Neuronal stem cell (in vitro differentiated cells): Measurements from ENCODE around the gene CTNNBIP1.
A peak's percentile ranks its signal among the peaks of the same experiment; 100 is the strongest.
"Not testable (repeated sequence)": the region's sequence is repeated elsewhere in the genome, so short reads cannot be mapped to it uniquely, and the experiment has no call there.

Experiments used
- DNase-seq: peaks from one replicate; pipeline ENCODE4 v3.0.0-alpha.2; 2013; ENCODE audit warnings: low spot score
- H2AFZ ChIP-seq: one replicate; pipeline ENCODE4 v1.6.1; 2013; ENCODE audit warnings: mild to moderate bottlenecking, low read length, inconsistent platforms
- H2AK5ac ChIP-seq: 2 replicates; pipeline ENCODE4 v1.6.1; 2013; ENCODE audit warnings: low read depth, mild to moderate bottlenecking, inconsistent platforms, low read length, moderate library complexity, mixed read lengths
- H2BK120ac ChIP-seq: 2 replicates; pipeline ENCODE4 v1.6.1; 2013; ENCODE audit warnings: low read depth, mild to moderate bottlenecking, inconsistent platforms, low read length, moderate library complexity, mixed read lengths
- H2BK12ac ChIP-seq: one replicate; pipeline ENCODE4 v1.6.1; 2013; ENCODE audit warnings: low read length, inconsistent platforms
- H2BK15ac ChIP-seq: 2 replicates; pipeline ENCODE4 v1.6.1; 2013; ENCODE audit warnings: mild to moderate bottlenecking, low read length, inconsistent platforms, mixed read lengths
- H2BK5ac ChIP-seq: one replicate; pipeline ENCODE4 v1.6.1; 2013; ENCODE audit warnings: inconsistent platforms, mild to moderate bottlenecking, low read length, moderate library complexity
- H3K14ac ChIP-seq: one replicate; pipeline ENCODE4 v1.6.1; 2013; ENCODE audit warnings: low read length, inconsistent platforms
- H3K18ac ChIP-seq: 2 replicates; pipeline ENCODE4 v1.6.1; 2013; ENCODE audit warnings: low read length, inconsistent platforms
- H3K23ac ChIP-seq: 2 replicates; pipeline ENCODE4 v1.6.1; 2013; ENCODE audit warnings: low read depth, mild to moderate bottlenecking, mixed read lengths, low read length, inconsistent platforms; ENCODE audit not compliant: poor library complexity
- H3K27ac ChIP-seq: replicated peaks from 3 replicates; pipeline ENCODE4 v1.5.1; 2013; ENCODE audit warnings: low read length, inconsistent platforms
- H3K27me3 ChIP-seq, 3 experiments: 2 replicates each; pipeline ENCODE4 v1.6.1; 2013; ENCODE audit warnings: low read length in 3 of 3, mild to moderate bottlenecking in 2 of 3, inconsistent platforms in 1 of 3, low read depth in 1 of 3, mixed read lengths in 1 of 3, moderate library complexity in 1 of 3; ENCODE audit not compliant: control insufficient read depth in 3 of 3, insufficient read depth in 3 of 3
- H3K36me3 ChIP-seq, 2 donors: replicated peaks in 1 of 2; 2 replicates each; pipeline ENCODE4 v1.6.1; 2013; ENCODE audit warnings: low read length in 2 of 2; ENCODE audit not compliant: control insufficient read depth in 2 of 2, insufficient read depth in 2 of 2
- H3K4ac ChIP-seq: 2 replicates; pipeline ENCODE4 v1.6.1; 2013; ENCODE audit warnings: inconsistent platforms, mild to moderate bottlenecking, low read length, moderate library complexity
- H3K4me1 ChIP-seq, 2 donors: 1 replicate in 1 of 2; 2 replicates in 1 of 2; pipeline ENCODE4 v1.6.1; 2013; ENCODE audit warnings: low read length in 2 of 2, low read depth in 1 of 2; ENCODE audit not compliant: control insufficient read depth in 2 of 2, insufficient read depth in 1 of 2
- H3K4me2 ChIP-seq: one replicate; pipeline ENCODE4 v1.6.1; 2013; ENCODE audit warnings: mild to moderate bottlenecking, low read length, inconsistent platforms; ENCODE audit not compliant: insufficient read depth, poor library complexity, severe bottlenecking
- H3K4me3 ChIP-seq, 2 donors: 2 replicates each; pipeline ENCODE4 v1.5.1; 2013; ENCODE audit warnings: low read length in 2 of 2, mild to moderate bottlenecking in 2 of 2, inconsistent platforms in 1 of 2, moderate library complexity in 1 of 2
- H3K79me1 ChIP-seq: one replicate; pipeline ENCODE4 v1.6.1; 2013; ENCODE audit warnings: low read depth, mild to moderate bottlenecking, inconsistent platforms, low read length, moderate library complexity
- H3K9ac ChIP-seq: one replicate; pipeline ENCODE4 v1.6.1; 2013; ENCODE audit warnings: mild to moderate bottlenecking, low read depth, low read length, inconsistent platforms; ENCODE audit not compliant: poor library complexity
- H3K9me3 ChIP-seq, 2 donors: replicated peaks in 1 of 2; 2 replicates each; pipeline versions ENCODE3 to v1.6.1; 2013; ENCODE audit warnings: low read length in 2 of 2, mild to moderate bottlenecking in 2 of 2, inconsistent platforms in 1 of 2, low read depth in 1 of 2, mixed read lengths in 1 of 2, moderate library complexity in 1 of 2; ENCODE audit not compliant: control insufficient read depth in 2 of 2, insufficient read depth in 1 of 2
- H4K8ac ChIP-seq: one replicate; pipeline ENCODE4 v1.6.1; 2013; ENCODE audit warnings: low read depth, mild to moderate bottlenecking, inconsistent platforms, low read length, moderate library complexity
- H4K91ac ChIP-seq: one replicate; pipeline ENCODE4 v1.6.1; 2013; ENCODE audit warnings: low read length, low read depth, mild to moderate bottlenecking, inconsistent platforms; ENCODE audit not compliant: poor library complexity
- WGBS, 2 donors: extraction: QIAGEN DNeasy Blood & Tissue Kit; methylation state at CpG; one replicate each; pipeline ENCODE4 v1.1.7; 2013; ENCODE audit warnings: missing lambda C conversion rate in 2 of 2, mixed read lengths in 1 of 2; ENCODE audit not compliant: insufficient read length in 2 of 2, insufficient replicate concordance in 1 of 2; ENCODE audit errors: extremely low coverage in 2 of 2; 5-methylcytosine and 5-hydroxymethylcytosine counted together

CTNNBIP1 gene

DNA sequence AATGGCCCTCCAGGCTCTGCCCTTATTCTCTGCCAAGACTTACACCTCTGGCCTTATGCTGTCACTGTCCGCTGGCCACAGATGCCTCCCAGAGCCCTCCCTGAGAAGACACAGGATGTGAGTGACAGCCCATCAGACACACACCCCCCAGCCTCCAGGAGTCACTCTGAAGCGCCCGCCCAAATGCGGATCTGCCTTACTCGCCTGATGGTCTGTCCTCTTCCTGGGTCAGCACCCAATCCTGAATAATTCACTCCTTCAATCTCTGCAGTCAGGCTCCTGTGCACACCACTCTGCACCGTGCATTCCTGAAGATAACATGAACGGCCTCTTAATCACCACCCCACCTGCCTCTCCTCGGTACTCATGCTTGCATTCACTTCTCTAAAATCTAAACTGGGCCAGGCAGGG, 101.0 kb downstream of the CTNNBIP1 start:
- DNase-seq = no peak
- peak overlapping the region; percentile 31 for H4K8ac ChIP-seq

DNA sequence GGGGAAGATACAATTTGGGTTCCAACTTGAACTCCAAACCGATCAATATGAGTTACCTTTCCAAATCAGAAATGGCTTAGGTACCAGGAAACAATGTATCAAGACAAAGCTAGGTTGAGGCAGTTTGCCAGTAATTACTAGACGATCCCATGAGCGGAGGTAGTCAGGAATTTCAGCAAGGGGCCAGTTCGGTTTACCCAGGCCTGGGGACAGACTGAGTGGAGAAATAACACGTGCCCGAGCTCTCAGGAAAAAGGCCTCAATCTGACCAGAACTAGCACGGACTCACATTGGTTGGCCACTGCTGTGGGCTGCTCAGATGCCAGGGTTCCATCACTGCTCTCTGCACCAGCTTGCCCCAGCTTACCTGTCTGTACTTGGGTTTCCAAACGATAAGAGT, 101.6 kb downstream of the CTNNBIP1 start:
- no peak overlapping the region for H3K27ac ChIP-seq
- no peak overlapping the region for H3K4me3 ChIP-seq

More for the DNA sequence above, 101.0 kb downstream of the CTNNBIP1 start:
- H3K36me3 ChIP-seq = peaks cover 0 to 9% of the 10 kb centered on the region in 2 donors
- no peaks in the 10 kb centered on the region for H3K9me3 ChIP-seq
- H2AFZ ChIP-seq = no peak overlapping the region
- no peak overlapping the region for H3K23ac ChIP-seq
- H3K27ac ChIP-seq = no peak overlapping the region
- H2BK15ac ChIP-seq = no peak overlapping the region
- H3K4me2 ChIP-seq = no peak overlapping the region
- H2BK12ac ChIP-seq = no peak overlapping the region
- H3K27me3 ChIP-seq = no peaks in the 10 kb centered on the region
- no peak overlapping the region for H3K9ac ChIP-seq
- H3K18ac ChIP-seq = no peak overlapping the region
- H2BK5ac ChIP-seq = no peak overlapping the region
- no peak overlapping the region for H4K91ac ChIP-seq
- H3K4me1 ChIP-seq = peaks cover 14 to 16% of the 10 kb centered on the region in 2 donors
- H2AK5ac ChIP-seq = no peak overlapping the region
- WGBS, 2 donors = no CpG with 5 or more reads among the region's 8 CpGs
- no peak overlapping the region for H2BK120ac ChIP-seq
- peak overlapping the region; percentile 47 for H3K14ac ChIP-seq
- peaks cover 10% of the 10 kb centered on the region for H3K79me1 ChIP-seq
- H3K4ac ChIP-seq = no peak overlapping the region
- H3K4me3 ChIP-seq = no peak overlapping the region

DNA sequence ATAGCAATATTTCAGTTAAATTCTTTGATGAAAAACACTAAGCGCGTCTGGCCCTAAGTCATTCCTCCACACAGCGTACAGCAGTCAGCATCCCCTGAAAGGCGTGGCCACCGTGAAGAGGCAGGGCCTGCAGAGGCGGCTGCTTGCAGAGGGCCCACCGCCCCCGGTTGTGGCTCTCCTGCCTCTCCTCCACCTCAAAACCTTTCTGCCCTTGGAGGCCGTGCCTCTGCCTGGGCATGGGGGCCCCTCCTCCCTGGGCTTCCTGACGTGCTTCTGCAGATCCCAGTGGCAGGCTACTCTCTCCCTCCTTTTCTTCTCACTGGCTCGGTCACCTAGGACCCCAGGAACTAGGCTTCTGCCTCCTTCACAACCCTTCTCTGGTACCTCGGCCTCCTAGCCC, 102.5 kb downstream of the CTNNBIP1 start:
- no peak for DNase-seq
- Histone ChIP-seq H2AFZ (no peak overlapping the region), H3K36me3 (peaks cover 0 to 9% of the 10 kb centered on the region in 2 donors), H3K18ac (peak overlapping the region; percentile 41), H2BK5ac (no peak overlapping the region), H2BK120ac (no peak overlapping the region), H3K4ac (no peak overlapping the region), H4K8ac (no peak overlapping the region), H3K9me3 (no peaks in the 10 kb centered on the region), H2AK5ac (no peak overlapping the region), H2BK12ac (no peak overlapping the region), H3K27ac (no peak overlapping the region), H3K27me3 (no peaks in the 10 kb centered on the region), H3K4me2 (no peak overlapping the region), H3K14ac (no peak overlapping the region), H3K9ac (no peak overlapping the region), H3K23ac (peak overlapping the region; percentile 48), H3K4me3 (no peak overlapping the region), H2BK15ac (no peak overlapping the region), H3K4me1 (peaks cover 14 to 16% of the 10 kb centered on the region in 2 donors), H3K79me1 (peaks cover 10% of the 10 kb centered on the region), H4K91ac (no peak overlapping the region)
- WGBS, 2 donors = no CpG with 5 or more reads among the region's 12 CpGs

More for the DNA sequence above, 101.6 kb downstream of the CTNNBIP1 start:
- Histone ChIP-seq H3K36me3 (peaks cover 0 to 9% of the 10 kb centered on the region in 2 donors), H2AK5ac (no peak overlapping the region), H3K9ac (peak overlapping the region; percentile 39), H3K18ac (peak overlapping the region; percentile 33), H4K8ac (no peak overlapping the region), H3K4me2 (no peak overlapping the region), H3K4ac (no peak overlapping the region), H4K91ac (no peak overlapping the region), H2BK5ac (no peak overlapping the region), H3K27me3 (no peaks in the 10 kb centered on the region), H3K4me1 (peaks cover 14 to 16% of the 10 kb centered on the region in 2 donors), H3K14ac (no peak overlapping the region), H3K9me3 (no peaks in the 10 kb centered on the region), H2BK15ac (no peak overlapping the region), H2BK120ac (no peak overlapping the region), H2BK12ac (no peak overlapping the region), H3K79me1 (peaks cover 10% of the 10 kb centered on the region), H3K23ac (no peak overlapping the region), H2AFZ (no peak overlapping the region)
- WGBS, 2 donors = no CpG with 5 or more reads among the region's 8 CpGs
- no peak for DNase-seq

- H3K79me1 ChIP-seq = peaks cover 12% of the 10 kb centered on the region
- H3K27me3 ChIP-seq, H4K91ac ChIP-seq, H3K23ac ChIP-seq, H4K8ac ChIP-seq, H2BK12ac ChIP-seq, H2AK5ac ChIP-seq, H3K18ac ChIP-seq, H2AFZ ChIP-seq, H3K4me3 ChIP-seq, H3K4ac ChIP-seq, DNase-seq, H3K9ac ChIP-seq, H3K14ac ChIP-seq, H2BK5ac ChIP-seq, H3K4me2 ChIP-seq, H3K9me3 ChIP-seq, H2BK15ac ChIP-seq, H3K27ac ChIP-seq, H2BK120ac ChIP-seq: not testable (repeated sequence)
- peaks cover 14 to 16% of the 10 kb centered on the region in 2 donors for H3K4me1 ChIP-seq
- WGBS, 2 donors = no CpG with 5 or more reads among the region's 5 CpGs
- H3K36me3 ChIP-seq = peaks cover 0 to 11% of the 10 kb centered on the region in 2 donors
Measured at GRCh38 chr1:9805972-9806371, 104.1 kb downstream of the CTNNBIP1 start.
